ENCODE data around the gene TBC1D32.
"Not testable (repeated sequence)": the region's sequence is repeated elsewhere in the genome, so short reads cannot be mapped to it uniquely, and the experiment has no call there.

TBC1D32 gene

DNA sequence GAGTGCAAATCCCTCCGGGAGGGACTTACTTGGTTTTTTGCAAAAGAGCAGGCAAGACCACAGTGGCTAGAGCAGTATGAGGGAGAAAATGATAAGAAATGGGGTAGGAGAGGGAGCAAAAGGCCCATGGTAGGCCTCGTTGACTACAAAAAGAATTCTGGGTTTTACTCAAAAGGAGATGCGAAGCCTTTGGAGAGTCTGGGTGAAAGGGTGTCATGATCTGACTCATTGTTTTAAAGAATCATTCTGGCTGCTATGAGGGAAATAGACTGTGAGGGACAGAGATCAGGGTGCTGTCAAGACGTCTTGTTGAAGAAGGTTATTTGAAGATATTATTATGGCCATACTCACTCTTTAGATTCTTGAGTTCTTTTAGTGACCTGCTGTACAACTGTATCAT, 13.0 kb downstream of the TBC1D32 start:
- TF ChIP-seq SPI1 (IDR thresholded peaks at IDR 0.05; ENCODE audit: borderline replicate concordance, low read depth): no peak
- TF ChIP-seq REST (IDR thresholded peaks at IDR 0.05; ENCODE audit: insufficient replicate concordance, low read depth): no peak
- DNase-seq (ENCODE audit: low read depth in 1 of 2, low spot score in 1 of 2): no peak
- Histone ChIP-seq H3K27me3 (ENCODE audit: insufficient read depth, poor library complexity, severe bottlenecking) (no peaks in the 10 kb centered on the region), H3K4me3 (replicated peaks; ENCODE audit: insufficient read depth, low read length) (no peak overlapping the region), H3K27ac (replicated peaks) (no peak overlapping the region)

DNA sequence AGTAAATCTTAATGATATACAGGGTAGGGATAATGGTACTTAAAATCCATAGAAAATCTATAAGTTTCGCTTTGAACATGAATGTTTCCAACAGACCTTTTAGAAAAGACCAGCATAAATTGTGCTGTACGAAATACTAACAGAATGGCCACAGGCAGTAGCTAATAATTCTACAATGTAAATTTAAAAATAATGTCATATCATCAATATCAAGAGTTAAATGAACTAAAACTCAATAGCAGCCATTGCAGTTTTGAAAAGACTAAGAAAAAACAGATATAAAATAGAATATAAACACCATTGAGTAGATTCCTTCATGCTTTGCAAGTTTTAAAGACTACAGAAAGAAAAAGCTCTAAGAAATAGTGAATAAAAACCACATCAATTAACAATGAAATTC, 14.7 kb downstream of the TBC1D32 start:
- no peak for DNase-seq (ENCODE audit: low read depth in 1 of 2, low spot score in 1 of 2)
- TF ChIP-seq, protein P1, sequence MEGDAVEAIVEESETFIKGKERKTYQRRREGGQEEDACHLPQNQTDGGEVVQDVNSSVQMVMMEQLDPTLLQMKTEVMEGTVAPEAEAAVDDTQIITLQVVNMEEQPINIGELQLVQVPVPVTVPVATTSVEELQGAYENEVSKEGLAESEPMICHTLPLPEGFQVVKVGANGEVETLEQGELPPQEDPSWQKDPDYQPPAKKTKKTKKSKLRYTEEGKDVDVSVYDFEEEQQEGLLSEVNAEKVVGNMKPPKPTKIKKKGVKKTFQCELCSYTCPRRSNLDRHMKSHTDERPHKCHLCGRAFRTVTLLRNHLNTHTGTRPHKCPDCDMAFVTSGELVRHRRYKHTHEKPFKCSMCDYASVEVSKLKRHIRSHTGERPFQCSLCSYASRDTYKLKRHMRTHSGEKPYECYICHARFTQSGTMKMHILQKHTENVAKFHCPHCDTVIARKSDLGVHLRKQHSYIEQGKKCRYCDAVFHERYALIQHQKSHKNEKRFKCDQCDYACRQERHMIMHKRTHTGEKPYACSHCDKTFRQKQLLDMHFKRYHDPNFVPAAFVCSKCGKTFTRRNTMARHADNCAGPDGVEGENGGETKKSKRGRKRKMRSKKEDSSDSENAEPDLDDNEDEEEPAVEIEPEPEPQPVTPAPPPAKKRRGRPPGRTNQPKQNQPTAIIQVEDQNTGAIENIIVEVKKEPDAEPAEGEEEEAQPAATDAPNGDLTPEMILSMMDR (IDR thresholded peaks at IDR 0.05; ENCODE audit: insufficient read depth, low read length): no peak
- no peaks in the 10 kb centered on the region for H3K27me3 ChIP-seq (ENCODE audit: insufficient read depth, poor library complexity, severe bottlenecking)
- no peak overlapping the region for H3K27ac ChIP-seq (replicated peaks)
- no peak overlapping the region for H3K4me3 ChIP-seq (replicated peaks; ENCODE audit: insufficient read depth, low read length)

- Histone ChIP-seq H3K27ac (replicated peaks) (no peak overlapping the region), H3K27me3 (ENCODE audit: insufficient read depth, poor library complexity, severe bottlenecking) (no peaks in the 10 kb centered on the region), H3K4me3 (replicated peaks; ENCODE audit: insufficient read depth, low read length) (no peak overlapping the region)
- no peak for TF ChIP-seq SPI1 (IDR thresholded peaks at IDR 0.05; ENCODE audit: borderline replicate concordance, low read depth)
- TF ChIP-seq POLR2AphosphoS5 (IDR thresholded peaks at IDR 0.05; ENCODE audit: low read depth): no peak
- TF ChIP-seq REST (IDR thresholded peaks at IDR 0.05; ENCODE audit: insufficient replicate concordance, low read depth): no peak
- no peak for TF ChIP-seq GABPA (IDR thresholded peaks at IDR 0.05; ENCODE audit: low read depth)
- DNase-seq (ENCODE audit: low read depth in 1 of 2, low spot score in 1 of 2): no peak
Measured at GRCh38 chr6:121319112-121319553, 15.1 kb downstream of the TBC1D32 start.

- Histone ChIP-seq H3K4me3 (replicated peaks; ENCODE audit: insufficient read depth, low read length) (no peak overlapping the region), H3K27me3 (ENCODE audit: insufficient read depth, poor library complexity, severe bottlenecking) (no peaks in the 10 kb centered on the region), H3K27ac (replicated peaks) (no peak overlapping the region)
- DNase-seq (ENCODE audit: low read depth in 1 of 2, low spot score in 1 of 2): no peak
- TF ChIP-seq REST (IDR thresholded peaks at IDR 0.05; ENCODE audit: insufficient replicate concordance, low read depth) (no peak), POLR2AphosphoS5 (IDR thresholded peaks at IDR 0.05; ENCODE audit: low read depth) (no peak), SPI1 (IDR thresholded peaks at IDR 0.05; ENCODE audit: borderline replicate concordance, low read depth) (no peak), GABPA (IDR thresholded peaks at IDR 0.05; ENCODE audit: low read depth) (no peak)
- TF ChIP-seq, protein P1 (IDR thresholded peaks at IDR 0.05; ENCODE audit: insufficient read depth, low read length): no peak
Measured at GRCh38 chr6:121314381-121315112, 19.7 kb downstream of the TBC1D32 start.

- H3K27ac ChIP-seq (replicated peaks); DNase-seq (ENCODE audit: low read depth in 1 of 2, low spot score in 1 of 2); H3K27me3 ChIP-seq (ENCODE audit: insufficient read depth, poor library complexity, severe bottlenecking); H3K4me3 ChIP-seq (replicated peaks; ENCODE audit: insufficient read depth, low read length): not testable (repeated sequence)
Measured at GRCh38 chr6:121311814-121312213, 22.5 kb downstream of the TBC1D32 start.
